Hepatic stellate cell (primary cell): Measurements from ENCODE around the gene NMRK1.

Source experiments
- DNase-seq: peaks from one replicate; pipeline ENCODE4 v3.0.0; 2011; ENCODE audit warnings: low spot score

The NMRK1 gene

GRCh38 chr9:75054368-75055001 lies 33.5 kb downstream of the NMRK1 start:
- no peak for DNase-seq

- DNase-seq, result no peak
Measured at GRCh38 chr9:75053869-75054268, 34.1 kb downstream of the NMRK1 start.

GRCh38 chr9:75051285-75051684 lies 36.7 kb downstream of the NMRK1 start:
- DNase-seq, result no peak

DNA sequence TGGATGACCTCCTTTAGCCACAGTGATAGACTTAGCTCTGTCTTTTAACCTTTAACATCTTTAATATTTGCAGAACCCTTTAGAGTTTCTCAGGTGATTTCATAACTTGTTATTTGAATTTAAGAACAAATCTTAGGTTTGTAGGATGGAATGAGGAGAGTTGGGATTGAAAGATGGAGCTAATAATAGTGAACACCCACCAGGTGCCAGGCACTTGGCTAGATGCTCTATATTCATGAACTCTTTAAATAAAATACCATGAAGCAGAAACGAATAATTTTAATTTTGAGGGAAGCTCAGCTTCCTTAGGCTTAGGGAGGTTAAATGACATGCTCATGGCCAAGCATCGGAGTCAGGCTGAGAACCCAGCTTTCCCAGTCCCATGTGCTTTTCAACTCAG lies 40.4 kb downstream of the NMRK1 start:
- DNase-seq, result no peak

GRCh38 chr9:75046725-75047345 lies 41.1 kb downstream of the NMRK1 start:
- no peak for DNase-seq

- DNase-seq, result no peak
Measured at GRCh38 chr9:75041041-75041440, 46.9 kb downstream of the NMRK1 start.

GRCh38 chr9:75039801-75040200 lies 48.2 kb downstream of the NMRK1 start:
- DNase-seq, result no peak

GRCh38 chr9:75039009-75039408 lies 48.9 kb downstream of the NMRK1 start:
- DNase-seq, result peak; percentile 59

GRCh38 chr9:75036793-75037192 lies 51.2 kb downstream of the NMRK1 start:
- no peak for DNase-seq

DNA sequence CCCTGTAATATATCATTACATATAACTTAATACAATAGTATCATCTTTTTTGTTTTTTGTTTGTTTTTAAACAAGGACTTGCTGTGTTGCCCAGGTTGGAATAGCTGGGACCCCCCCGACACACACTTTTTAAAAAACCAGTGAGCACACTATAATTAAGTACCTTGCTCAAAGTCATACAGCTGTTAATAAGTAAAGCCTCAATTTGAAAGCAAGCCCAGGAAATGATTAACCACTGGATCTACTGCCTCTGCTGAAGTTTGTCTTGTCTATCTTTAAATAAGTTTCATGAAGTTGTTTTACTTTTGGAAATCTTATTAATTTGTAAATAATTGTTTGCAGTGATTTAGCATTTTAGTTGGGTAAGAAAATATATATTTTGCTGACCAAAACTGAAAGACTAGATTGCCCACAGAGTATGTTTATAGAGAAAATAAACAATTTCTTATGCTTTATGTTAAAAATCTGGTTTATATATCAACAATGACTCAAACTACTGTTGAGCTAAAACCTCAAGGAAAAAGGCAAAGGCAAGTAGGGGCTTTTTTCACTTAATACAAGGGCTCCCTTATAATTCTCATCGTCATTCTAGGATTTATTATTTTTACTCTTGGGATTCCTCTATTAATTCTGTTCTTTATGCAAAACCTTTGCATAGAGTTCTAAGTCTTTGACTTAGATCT lies 54.0 kb downstream of the NMRK1 start:
- DNase-seq, result peak; percentile 21

DNA sequence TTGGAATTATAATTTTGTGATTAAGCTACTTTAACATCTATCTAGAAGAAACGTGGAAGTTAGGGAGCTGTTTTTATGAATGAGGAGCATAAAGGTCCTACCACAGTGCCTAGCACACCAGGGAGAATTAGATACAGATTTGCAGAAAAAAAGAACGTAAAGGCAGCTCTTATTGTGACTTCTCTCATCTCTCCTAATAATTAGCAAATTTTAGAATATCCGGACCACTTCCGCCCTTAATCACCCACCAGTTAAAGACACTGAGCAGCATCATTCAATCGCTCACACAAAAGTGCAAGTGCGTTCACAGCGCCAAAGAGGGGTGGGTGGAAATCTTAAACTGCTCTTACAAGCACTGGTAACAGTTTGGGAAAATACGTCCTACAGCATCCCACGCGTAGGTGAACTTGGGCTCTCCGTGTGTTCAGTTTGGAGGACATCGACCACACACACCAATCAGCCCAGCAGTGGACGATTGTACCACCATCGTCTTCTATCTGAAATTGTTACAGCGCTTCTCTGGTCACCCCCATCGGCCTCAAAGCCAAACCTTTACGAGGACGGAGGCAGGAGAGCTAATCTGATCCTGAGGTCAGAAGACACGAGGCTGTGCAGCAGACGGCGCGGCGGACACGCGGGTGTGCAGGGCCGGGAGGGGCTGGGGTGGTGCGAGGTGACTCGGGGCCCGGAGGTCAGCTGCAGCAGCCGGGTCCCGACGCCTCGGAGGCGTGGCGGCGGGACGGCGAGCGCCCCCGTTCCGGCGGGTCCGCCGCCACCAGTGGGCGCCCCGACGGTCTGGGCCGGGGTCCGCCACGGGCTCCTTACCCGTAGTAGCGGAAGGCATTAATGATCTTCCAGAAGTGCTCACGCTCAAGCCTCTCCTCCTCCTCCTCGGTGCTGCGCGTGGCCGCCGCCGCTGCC lies 60.5 kb downstream of the NMRK1 start:
- DNase-seq, result peak; percentile 27

DNA sequence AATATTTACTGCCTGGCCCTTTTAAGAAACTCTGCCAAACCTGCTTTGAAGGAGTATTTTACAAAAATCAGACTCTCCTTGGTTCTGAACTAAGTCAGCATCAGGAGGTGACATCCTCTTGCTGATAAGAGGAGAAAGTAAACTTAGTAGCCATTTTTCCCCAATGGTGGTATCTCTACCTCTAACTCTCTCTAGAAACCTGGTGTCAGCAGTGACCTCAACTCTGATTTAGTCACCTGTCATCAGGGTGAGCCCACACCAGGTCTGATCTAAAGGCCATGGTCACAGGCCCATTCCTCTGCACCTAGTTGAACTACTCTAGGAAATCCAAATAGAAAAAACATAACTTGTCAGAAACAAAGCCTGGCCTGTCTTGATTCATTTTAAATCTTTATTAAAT lies 64.1 kb downstream of the NMRK1 start:
- DNase-seq, result no peak

- DNase-seq, result no peak
Measured at GRCh38 chr9:75019654-75020053, 68.3 kb downstream of the NMRK1 start.

DNA sequence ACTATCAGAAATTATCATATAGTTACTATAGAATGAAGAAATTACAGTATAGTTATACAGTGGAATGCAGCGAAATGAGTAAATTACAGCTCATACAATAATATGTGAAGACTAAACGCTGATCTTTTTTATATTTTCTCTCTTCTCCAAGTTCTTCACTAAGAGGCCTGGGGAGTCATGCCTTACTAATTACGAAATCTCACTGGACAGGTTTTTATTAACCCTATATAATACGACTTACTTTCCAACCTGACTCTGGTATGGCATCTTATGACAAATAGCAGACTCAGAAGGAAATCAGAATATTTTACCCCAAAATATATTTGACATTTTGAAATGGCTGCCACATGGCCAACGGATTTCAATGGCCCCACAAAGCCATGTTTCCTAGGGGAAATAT lies 68.9 kb downstream of the NMRK1 start:
- DNase-seq, result no peak

GRCh38 chr9:75017378-75017777 lies 70.6 kb downstream of the NMRK1 start:
- DNase-seq, result no peak

- no peak for DNase-seq
Measured at GRCh38 chr9:75013735-75014134, 74.2 kb downstream of the NMRK1 start.
